ENCODE data around the gene KMT2D. TPM values are rescaled to one million over a fixed set of nuclear protein-coding genes. Genes with fewer than 3 reads are reported as not detected.

The KMT2D gene
- total and polyA plus RNA-seq, 8 donors, result 3.2 to 220 (median 82.3) TPM

DNA sequence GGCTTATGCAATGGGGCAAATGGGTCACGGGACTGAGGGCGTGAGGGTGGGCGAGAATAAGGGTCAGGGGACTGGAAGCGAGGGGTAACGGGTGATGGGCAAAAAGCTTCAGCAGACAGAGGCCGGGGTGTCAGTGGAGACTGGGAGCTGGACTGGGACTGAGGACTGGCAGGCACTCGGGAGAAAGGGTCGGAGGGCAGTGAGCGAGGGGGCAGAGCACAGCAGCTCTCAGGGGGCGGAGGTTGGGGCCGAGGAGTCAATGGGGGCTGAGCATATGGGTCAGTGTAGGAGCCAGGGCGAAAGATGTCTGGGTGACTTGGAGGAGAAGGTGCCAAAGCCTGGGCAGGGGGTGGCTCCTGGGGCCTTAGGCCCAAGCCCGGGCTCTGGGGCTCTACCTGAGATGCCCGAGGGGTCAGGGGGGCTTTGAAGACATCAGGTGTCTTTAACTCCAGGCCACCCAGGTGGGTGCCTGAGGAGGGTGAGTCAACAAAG, 20.2 kb downstream of the KMT2D start:
- H3K36me3 ChIP-seq, result peaks cover 95 to 100% (median 98%) of the 10 kb centered on the region in 4 donors
- 93 to 94% (median 93%) methylated on average over 14 of the region's 14 CpGs for WGBS, 5 donors
- TF ChIP-seq CTCF (IDR thresholded peaks at IDR 0.05) (no peak), POLR2A (IDR thresholded peaks at IDR 0.05) (no peak), POLR2AphosphoS5 (IDR thresholded peaks at IDR 0.05) (no peak), EP300 (IDR thresholded peaks at IDR 0.05) (no peak)

DNA sequence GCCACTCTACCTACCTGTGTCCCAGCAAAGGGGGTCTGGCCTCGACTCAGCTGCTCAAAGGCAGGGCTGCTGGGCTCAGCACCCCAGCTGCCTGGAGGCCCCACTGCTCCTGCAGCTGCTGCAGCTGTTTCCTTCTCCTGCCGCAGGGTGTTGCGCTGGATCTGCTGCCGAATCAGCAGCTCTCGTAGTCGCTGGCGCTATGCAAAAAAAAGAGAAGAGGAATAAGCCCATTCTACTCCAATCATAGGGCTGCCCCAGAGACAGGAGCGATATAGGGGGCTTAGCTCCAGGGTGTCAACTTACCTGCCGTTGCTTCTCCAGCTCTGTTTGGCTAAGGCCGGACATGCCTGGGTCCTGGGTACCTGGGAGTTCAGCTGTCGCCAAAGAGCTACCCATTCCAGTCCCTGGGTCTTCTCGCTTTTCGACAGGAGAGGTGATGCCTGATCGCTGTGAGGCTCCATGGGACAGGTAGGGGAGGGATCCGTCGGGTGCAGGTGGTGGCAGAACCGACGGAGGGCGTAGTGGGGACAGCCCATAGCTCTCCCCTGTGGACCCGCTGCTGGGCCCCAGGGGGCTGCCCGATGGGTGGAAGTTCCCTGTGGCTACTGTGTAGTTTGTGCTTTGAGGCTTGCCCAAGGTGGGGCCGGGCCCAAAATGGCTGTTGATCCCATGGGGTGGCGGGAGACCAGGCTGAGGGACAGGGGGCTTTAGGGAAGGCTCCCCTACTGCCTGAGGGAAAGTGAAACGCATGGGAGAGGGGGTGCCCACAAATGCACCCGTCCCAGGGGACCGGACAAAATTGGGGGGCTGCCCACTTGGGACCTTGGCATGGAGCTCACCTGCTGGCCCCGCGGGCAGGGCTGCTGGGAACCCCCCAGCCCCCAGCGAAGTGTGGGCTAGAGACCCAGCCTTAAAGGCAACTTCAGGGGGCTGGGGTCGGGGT, 20.9 kb downstream of the KMT2D start:
- intact Hi-C loops (cut with DNase I; ENCODE audit: low total_unique reads), result no loop called here
- H3K27me3 ChIP-seq, result no peaks in the 10 kb centered on the region
- TF ChIP-seq POLR2AphosphoS5 (IDR thresholded peaks at IDR 0.05) (no peak), CTCF (IDR thresholded peaks at IDR 0.05) (no peak), EP300 (IDR thresholded peaks at IDR 0.05) (no peak), POLR2A (IDR thresholded peaks at IDR 0.05) (no peak)
- peaks cover 95 to 100% (median 98%) of the 10 kb centered on the region in 4 donors for H3K36me3 ChIP-seq
- DNase-seq, result no peak
- no peak overlapping the region for H3K27ac ChIP-seq
- no peak overlapping the region for H3K4me3 ChIP-seq
- no peaks in the 10 kb centered on the region for H3K9me3 ChIP-seq
- 90 to 96% (median 94%) methylated on average over 25 to 30 of the region's 30 CpGs for WGBS, 5 donors
- no peaks in the 10 kb centered on the region for H3K4me1 ChIP-seq

More for the DNA sequence above, 20.2 kb downstream of the KMT2D start:
- H3K4me3 ChIP-seq, result no peak overlapping the region
- no peak overlapping the region for H3K27ac ChIP-seq
- intact Hi-C loops (cut with DNase I; ENCODE audit: low total_unique reads), result no loop called here
- no peak for DNase-seq
- no peaks in the 10 kb centered on the region for H3K4me1 ChIP-seq
- no peaks in the 10 kb centered on the region for H3K9me3 ChIP-seq
- H3K27me3 ChIP-seq, result no peaks in the 10 kb centered on the region

- WGBS, 5 donors, result 90 to 94% (median 94%) methylated on average over 17 to 20 of the region's 20 CpGs
- H3K36me3 ChIP-seq, result peaks cover 95 to 100% (median 98%) of the 10 kb centered on the region in 4 donors
- DNase-seq, result no peak
- H3K4me3 ChIP-seq, result no peak overlapping the region
- intact Hi-C loops (cut with DNase I; ENCODE audit: low total_unique reads), result no loop called here
- H3K27ac ChIP-seq, result no peak overlapping the region
- TF ChIP-seq CTCF (IDR thresholded peaks at IDR 0.05), result no peak
- TF ChIP-seq EP300 (IDR thresholded peaks at IDR 0.05), result no peak
- no peaks in the 10 kb centered on the region for H3K4me1 ChIP-seq
- H3K27me3 ChIP-seq, result no peaks in the 10 kb centered on the region
- no peaks in the 10 kb centered on the region for H3K9me3 ChIP-seq
Measured at GRCh38 chr12:49038291-49038955, 22.2 kb downstream of the KMT2D start.

- H3K4me3 ChIP-seq, result no peak overlapping the region
- peaks cover 95 to 100% (median 98%) of the 10 kb centered on the region in 4 donors for H3K36me3 ChIP-seq
- intact Hi-C loops (cut with DNase I; ENCODE audit: low total_unique reads), result no loop called here
- H3K27ac ChIP-seq, result no peak overlapping the region
- no peak for TF ChIP-seq EP300 (IDR thresholded peaks at IDR 0.05)
- TF ChIP-seq POLR2A (IDR thresholded peaks at IDR 0.05), result no peak
- no peak for TF ChIP-seq POLR2AphosphoS5 (IDR thresholded peaks at IDR 0.05)
- no peak for TF ChIP-seq CTCF (IDR thresholded peaks at IDR 0.05)
- no peaks in the 10 kb centered on the region for H3K27me3 ChIP-seq
- 82 to 93% (median 89%) methylated on average over 1 to 7 of the region's 7 CpGs for WGBS, 5 donors
- no peaks in the 10 kb centered on the region for H3K4me1 ChIP-seq
- no peak for DNase-seq
- H3K9me3 ChIP-seq, result no peaks in the 10 kb centered on the region
Measured at GRCh38 chr12:49037947-49038237, 22.7 kb downstream of the KMT2D start.
